GM12865 (cell line): ENCODE data around the gene PKNOX1.
"Not testable (repeated sequence)": the region's sequence is repeated elsewhere in the genome, so short reads cannot be mapped to it uniquely, and the experiment has no call there.

Source experiments
- DNase-seq: peaks from one replicate; pipeline ENCODE4 v3.0.0; 2010; ENCODE audit warnings: low read depth
- H3K4me3 ChIP-seq: 2 replicates; pipeline ENCODE4 v1.5.1; 2011; ENCODE audit warnings: mild to moderate bottlenecking, low read depth, low read length, control low read depth
- CTCF ChIP-seq: IDR thresholded peaks from 2 replicates; pipeline ENCODE4 v1.5.1; 2011; ENCODE audit warnings: low read length, control low read depth, low read depth, inconsistent platforms; ENCODE audit not compliant: insufficient read depth; ENCODE audit errors: missing control alignments

PKNOX1 gene

GRCh38 chr21:42956824-42957630, 17.3 kb upstream of the PKNOX1 start:
- DNase-seq: no peak
- no peak overlapping the region for H3K4me3 ChIP-seq
- TF ChIP-seq CTCF: no peak

- not testable (repeated sequence) for DNase-seq, H3K4me3 ChIP-seq
Observed at GRCh38 chr21:42958122-42958521, 16.2 kb upstream of the PKNOX1 start.

GRCh38 chr21:42959728-42960127, 14.6 kb upstream of the PKNOX1 start:
- DNase-seq: no peak
- TF ChIP-seq CTCF: no peak
- no peak overlapping the region for H3K4me3 ChIP-seq

- TF ChIP-seq CTCF: no peak
- DNase-seq: no peak
- H3K4me3 ChIP-seq: no peak overlapping the region
Observed at GRCh38 chr21:42962380-42963007, 11.9 kb upstream of the PKNOX1 start.

- no peak for TF ChIP-seq CTCF
- H3K4me3 ChIP-seq: no peak overlapping the region
- no peak for DNase-seq
Observed at GRCh38 chr21:42964086-42964485, 10.3 kb upstream of the PKNOX1 start.

GRCh38 chr21:42964546-42965210, 9.7 kb upstream of the PKNOX1 start:
- no peak for TF ChIP-seq CTCF
- no peak overlapping the region for H3K4me3 ChIP-seq
- no peak for DNase-seq

- DNase-seq: no peak
- H3K4me3 ChIP-seq: no peak overlapping the region
- no peak for TF ChIP-seq CTCF
Observed at GRCh38 chr21:42965211-42965560, 9.2 kb upstream of the PKNOX1 start.

GRCh38 chr21:42967616-42968015, 6.7 kb upstream of the PKNOX1 start:
- not testable (repeated sequence) for DNase-seq, H3K4me3 ChIP-seq
